Astrocyte (in vitro differentiated cells and primary cell): ENCODE measurements around the gene KMT5C. TPM values are rescaled to one million over a fixed set of nuclear protein-coding genes. Genes with fewer than 3 reads are reported as not detected.
A peak's percentile ranks its signal among the peaks of the same experiment; 100 is the strongest.

Experiments used
- DNase-seq: peaks from one replicate; pipeline ENCODE4 v3.0.0-alpha.2; 2010; ENCODE audit warnings: low read depth
- FAIRE-seq: peaks from 2 replicates; lab custom pipeline; 2011; peaks lifted over from hg19 to GRCh38; lab: Jason Lieb, UNC
- H2AFZ ChIP-seq: 2 replicates; pipeline ENCODE4 v1.6.0; 2012; ENCODE audit warnings: low read depth, low read length, inconsistent platforms
- H3K27ac ChIP-seq: 2 replicates; pipeline ENCODE4 v1.5.1; 2011; ENCODE audit warnings: low read depth, low read length, inconsistent platforms
- H3K27me3 ChIP-seq: 2 replicates; pipeline ENCODE4 v1.6.0; 2011; ENCODE audit warnings: low read length, inconsistent platforms; ENCODE audit not compliant: insufficient read depth
- H3K36me3 ChIP-seq: 2 replicates; pipeline ENCODE4 v1.5.1; 2011; ENCODE audit warnings: low read length, inconsistent platforms; ENCODE audit not compliant: insufficient read depth
- H3K4me1 ChIP-seq: 2 replicates; pipeline ENCODE4 v1.5.1; 2011; ENCODE audit warnings: low read length, inconsistent platforms; ENCODE audit not compliant: insufficient read depth
- H3K4me2 ChIP-seq: 2 replicates; pipeline ENCODE4 v1.6.0; 2012; ENCODE audit warnings: low read length, inconsistent platforms
- H3K4me3 ChIP-seq: 2 replicates; pipeline ENCODE4 v1.5.1; 2011; ENCODE audit warnings: low read depth, mild to moderate bottlenecking, low read length, inconsistent platforms; ENCODE audit not compliant: insufficient read depth
- H3K79me2 ChIP-seq: 2 replicates; pipeline ENCODE4 v1.6.0; 2012; ENCODE audit warnings: mild to moderate bottlenecking, low read length, inconsistent platforms; ENCODE audit not compliant: insufficient read depth
- H3K9ac ChIP-seq: 2 replicates; pipeline ENCODE4 v1.6.0; 2012; ENCODE audit warnings: mild to moderate bottlenecking, low read length, inconsistent platforms
- H3K9me3 ChIP-seq: 2 replicates; pipeline ENCODE4 v1.5.1; 2012; ENCODE audit warnings: low read depth, mild to moderate bottlenecking, low read length, inconsistent platforms; ENCODE audit not compliant: insufficient read depth
- H4K20me1 ChIP-seq: 2 replicates; pipeline ENCODE4 v1.6.0; 2012; ENCODE audit warnings: low read length, inconsistent platforms; ENCODE audit not compliant: insufficient read depth
- H3K27ac Mint-ChIP-seq: one replicate; pipeline ENCODE4 v1.8.0; 2021; ENCODE audit warnings: mild to moderate bottlenecking, mixed read lengths; ENCODE audit not compliant: unreplicated experiment
- H3K27me3 Mint-ChIP-seq: one replicate; pipeline ENCODE4 v1.8.0; 2021; ENCODE audit warnings: low read depth, mixed read lengths; ENCODE audit not compliant: unreplicated experiment
- H3K36me3 Mint-ChIP-seq: one replicate; pipeline ENCODE4 v1.8.0; 2021; ENCODE audit warnings: low read depth, mixed read lengths; ENCODE audit not compliant: unreplicated experiment
- H3K4me1 Mint-ChIP-seq: one replicate; pipeline ENCODE4 v1.8.0; 2021; ENCODE audit warnings: low read depth, mixed read lengths; ENCODE audit not compliant: unreplicated experiment
- H3K4me3 Mint-ChIP-seq: one replicate; pipeline ENCODE4 v1.8.0; 2021; ENCODE audit warnings: mild to moderate bottlenecking, moderate library complexity, mixed read lengths; ENCODE audit not compliant: unreplicated experiment
- H3K9me3 Mint-ChIP-seq: one replicate; pipeline ENCODE4 v1.8.0; 2021; ENCODE audit warnings: mild to moderate bottlenecking, mixed read lengths; ENCODE audit not compliant: unreplicated experiment
- CTCF ChIP-seq: IDR thresholded peaks from 2 replicates; pipeline ENCODE4 v1.5.1; 2011; ENCODE audit warnings: low read depth, mild to moderate bottlenecking, inconsistent platforms, low read length, moderate library complexity; ENCODE audit not compliant: insufficient read depth
- EZH2 ChIP-seq: IDR thresholded peaks from 2 replicates; pipeline ENCODE4 v1.6.1; 2012; ENCODE audit warnings: mild to moderate bottlenecking, low read length, inconsistent platforms; ENCODE audit not compliant: insufficient read depth
- total RNA-seq: library from RNA; stranded (reverse); gene quantifications from 2 replicates; pipeline ENCODE4 v1.2.1, GENCODE V29; 2021

KMT5C gene
- total RNA-seq, 1 donor from 2014 or later, result 14.6 TPM

- DNase-seq (no peak), FAIRE-seq (no peak)
- Histone ChIP-seq H2AFZ (no peak overlapping the region), H3K4me1 (peaks cover 25% of the 10 kb centered on the region), H3K36me3 (no peaks in the 10 kb centered on the region), H3K27me3 (peaks cover under 1% of the 10 kb centered on the region), H3K9ac (no peak overlapping the region), H3K79me2 (peaks cover 10% of the 10 kb centered on the region), H3K4me3 (no peak overlapping the region), H3K9me3 (no peaks in the 10 kb centered on the region), H3K4me2 (peak overlapping the region; percentile 100), H4K20me1 (peaks cover 6% of the 10 kb centered on the region), H3K27ac (no peak overlapping the region)
- H3K4me3 Mint-ChIP-seq, result peak overlapping the region; percentile 75
- H3K4me1 Mint-ChIP-seq, result peaks cover 17% of the 10 kb centered on the region
- H3K27me3 Mint-ChIP-seq, result no peaks in the 10 kb centered on the region
- peaks cover 8% of the 10 kb centered on the region for H3K36me3 Mint-ChIP-seq
- TF ChIP-seq EZH2 (no peak), CTCF (no peak)
- peaks cover 3% of the 10 kb centered on the region for H3K9me3 Mint-ChIP-seq
- no peak overlapping the region for H3K27ac Mint-ChIP-seq
Measured at GRCh38 chr19:55341595-55342531, 2.2 kb downstream of the KMT5C start.

GRCh38 chr19:55344444-55344843 is 4.8 kb downstream of the KMT5C start:
- Histone ChIP-seq H3K27me3 (no peaks in the 10 kb centered on the region), H3K4me2 (no peak overlapping the region), H3K4me3 (no peak overlapping the region), H3K9me3 (no peaks in the 10 kb centered on the region), H3K36me3 (no peaks in the 10 kb centered on the region), H3K27ac (no peak overlapping the region), H2AFZ (no peak overlapping the region), H3K9ac (no peak overlapping the region), H3K4me1 (peaks cover 18% of the 10 kb centered on the region), H3K79me2 (peaks cover 10% of the 10 kb centered on the region), H4K20me1 (peaks cover 6% of the 10 kb centered on the region)
- Mint-ChIP-seq H3K27ac (no peak overlapping the region), H3K27me3 (no peaks in the 10 kb centered on the region), H3K4me3 (no peak overlapping the region), H3K9me3 (peaks cover 2% of the 10 kb centered on the region), H3K36me3 (peaks cover 15% of the 10 kb centered on the region), H3K4me1 (peaks cover 18% of the 10 kb centered on the region)
- FAIRE-seq (no peak), DNase-seq (no peak)
- TF ChIP-seq CTCF (no peak), EZH2 (no peak)
